CD4-positive, alpha-beta T cell treated with Interferon alpha-2 for 1 hour (primary cell): ENCODE measurements around the gene CERS5.
A peak's percentile ranks its signal among the peaks of the same experiment; 100 is the strongest.

Experiments used
- DNase-seq, 2 donors: peaks; one replicate each; pipeline ENCODE4 v3.0.0-alpha.2; 2020 to 2022

The CERS5 gene

DNA sequence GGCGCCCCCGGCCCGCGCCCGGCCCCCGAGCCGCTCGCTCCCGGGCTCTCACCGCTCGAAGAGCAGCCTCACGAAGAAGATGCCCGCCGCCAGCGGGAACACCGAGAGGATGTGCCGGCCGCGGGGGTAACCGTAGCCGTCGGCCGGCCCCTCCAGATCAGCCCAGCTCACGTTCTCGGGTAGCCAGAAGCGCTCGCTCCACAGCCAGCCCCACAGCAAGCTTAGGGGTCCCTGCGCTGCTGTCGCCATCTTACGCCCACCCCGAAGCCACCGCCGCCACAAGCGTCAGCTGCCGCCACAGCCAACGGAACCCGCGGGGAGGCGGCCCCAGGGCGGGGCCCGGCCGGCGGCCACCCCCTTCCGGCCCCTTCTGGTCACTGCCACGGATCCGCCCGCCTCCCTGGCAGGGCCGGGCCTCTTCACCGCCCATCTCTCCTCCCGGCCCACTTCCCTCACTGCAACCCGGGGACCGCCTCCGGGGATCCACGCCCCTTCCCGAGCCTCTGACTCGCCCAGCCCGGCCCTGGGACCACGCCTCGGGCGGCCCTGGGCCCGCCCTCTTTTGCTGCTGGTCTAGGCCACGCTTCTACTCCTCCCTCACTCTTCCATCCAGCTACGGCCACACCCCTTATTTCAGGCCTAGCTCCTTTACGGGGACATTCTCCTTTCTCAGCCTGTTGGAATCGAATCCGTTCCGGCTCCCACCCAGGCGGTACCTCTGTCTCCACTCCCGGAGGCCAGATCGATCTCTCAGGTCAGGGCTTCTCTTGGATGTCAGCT, at the start of gene CERS5:
TSS of gene CERS5 (minus strand) at position 321 of the 780 bp plus-strand sequence. CDS start at position 249, 72 bp downstream.
- DNase-seq = peak; percentile 98

GRCh38 chr12:50215033-50215432, 47.9 kb upstream of the CERS5 start:
- no peak for DNase-seq

GRCh38 chr12:50214018-50214417, 46.8 kb upstream of the CERS5 start:
- DNase-seq = no peak

- no peak for DNase-seq
Measured at GRCh38 chr12:50213439-50213838, 46.3 kb upstream of the CERS5 start.

GRCh38 chr12:50212071-50212467, 44.9 kb upstream of the CERS5 start:
- DNase-seq = no peak

GRCh38 chr12:50211392-50212070, 44.4 kb upstream of the CERS5 start:
- DNase-seq = peak in 1 of 2 donors; percentile 28

DNA sequence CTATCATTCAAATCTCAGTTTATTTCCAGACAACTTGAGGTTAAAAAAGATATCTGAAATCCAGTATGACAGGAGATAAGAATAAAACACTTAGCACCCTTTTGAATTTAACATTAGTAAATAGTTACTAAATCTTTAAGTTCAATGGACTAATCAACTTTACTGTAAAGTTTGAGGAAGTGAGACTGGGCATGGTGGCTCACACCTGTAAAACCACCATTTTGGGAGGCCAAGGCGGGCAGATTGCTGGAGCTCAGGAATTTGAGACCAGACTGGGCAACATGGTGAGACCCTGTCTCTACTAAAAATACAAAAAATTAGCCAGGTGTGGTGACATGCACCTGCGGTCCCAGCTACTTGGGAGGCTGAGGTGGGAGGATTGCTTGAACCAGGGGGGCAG, 40.3 kb upstream of the CERS5 start:
- DNase-seq = no peak

GRCh38 chr12:50205648-50206047, 38.5 kb upstream of the CERS5 start:
- no peak for DNase-seq

DNA sequence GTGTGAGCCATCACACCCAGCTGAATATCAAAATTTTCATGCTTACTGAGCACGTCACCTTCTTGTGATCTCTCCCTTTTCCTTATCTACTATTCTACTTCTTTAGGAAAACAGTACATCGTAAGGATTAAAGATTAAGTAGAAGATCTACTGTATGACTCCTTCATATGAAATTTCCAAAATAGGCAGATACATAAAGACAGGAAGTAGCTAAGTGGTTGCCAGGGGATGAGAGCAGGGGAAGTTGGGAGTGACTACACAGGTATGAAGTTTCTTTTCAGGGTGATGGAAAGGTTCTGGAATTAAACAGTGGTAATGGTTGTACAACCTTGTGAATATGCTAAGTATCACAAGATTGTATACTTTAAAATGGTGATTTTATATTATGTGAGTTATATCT, 36.5 kb upstream of the CERS5 start:
- no peak for DNase-seq

- no peak for DNase-seq
Measured at GRCh38 chr12:50201987-50202521, 34.9 kb upstream of the CERS5 start.

DNA sequence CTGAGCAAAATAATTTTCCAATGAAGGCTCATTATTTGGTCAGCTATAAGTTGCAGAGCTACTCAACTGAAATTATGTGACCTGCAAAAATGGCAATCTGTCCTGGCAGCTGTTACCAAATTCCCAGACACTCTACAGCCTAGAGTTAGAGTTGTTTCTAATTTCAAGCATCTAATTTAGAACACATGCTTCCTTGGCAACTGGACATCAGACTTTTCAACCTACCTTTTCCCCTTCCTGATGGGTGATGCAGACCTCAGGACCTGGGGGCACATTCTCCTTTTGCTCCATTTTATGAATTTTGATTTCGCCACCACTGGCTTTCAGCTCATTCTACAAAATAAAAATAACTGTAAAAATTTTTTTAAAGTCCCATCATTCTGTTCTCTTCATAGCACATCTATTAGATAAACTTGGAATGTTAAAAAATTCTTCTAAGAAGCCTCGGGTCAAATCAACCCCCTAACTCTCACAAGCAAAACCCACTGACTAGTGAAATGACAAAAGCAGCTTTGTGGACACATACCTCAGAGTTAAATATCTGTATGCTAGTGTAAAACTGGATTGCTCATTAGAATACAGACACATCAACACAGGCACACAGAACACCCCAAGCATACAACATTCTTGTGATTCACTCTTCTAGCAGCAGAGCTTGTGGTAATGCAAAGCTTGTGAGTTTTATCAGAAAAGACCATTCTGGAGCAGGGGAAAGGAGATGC, 33.5 kb upstream of the CERS5 start:
- DNase-seq = no peak

GRCh38 chr12:50198829-50199228, 31.7 kb upstream of the CERS5 start:
- DNase-seq = no peak

- DNase-seq = no peak
Measured at GRCh38 chr12:50197297-50197727, 30.1 kb upstream of the CERS5 start.

- DNase-seq = no peak
Measured at GRCh38 chr12:50196537-50196936, 29.4 kb upstream of the CERS5 start.

- DNase-seq = no peak
Measured at GRCh38 chr12:50195832-50196231, 28.7 kb upstream of the CERS5 start.

GRCh38 chr12:50192908-50193307, 25.7 kb upstream of the CERS5 start:
- no peak for DNase-seq

DNA sequence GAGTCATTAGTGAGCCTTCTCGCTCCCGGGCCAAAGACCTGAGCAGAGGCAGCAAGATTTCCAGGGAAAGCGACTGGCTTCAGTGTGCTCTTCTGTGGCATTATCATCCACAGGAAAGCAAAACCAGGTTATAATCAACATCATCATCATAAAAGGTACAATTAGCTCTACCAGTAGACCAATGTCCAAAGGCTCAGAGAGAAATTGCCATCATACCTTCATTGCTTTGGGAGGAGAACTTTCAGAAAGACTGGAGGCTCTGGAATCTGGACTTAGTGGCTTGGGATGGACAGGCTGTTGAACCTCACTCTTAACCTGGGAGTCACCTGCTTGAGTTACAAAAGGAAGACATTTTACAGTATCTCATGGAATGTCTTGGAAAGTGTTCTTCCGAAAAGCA, 25.1 kb upstream of the CERS5 start:
- no peak for DNase-seq

GRCh38 chr12:50190859-50191258, 23.7 kb upstream of the CERS5 start:
- DNase-seq = no peak

DNA sequence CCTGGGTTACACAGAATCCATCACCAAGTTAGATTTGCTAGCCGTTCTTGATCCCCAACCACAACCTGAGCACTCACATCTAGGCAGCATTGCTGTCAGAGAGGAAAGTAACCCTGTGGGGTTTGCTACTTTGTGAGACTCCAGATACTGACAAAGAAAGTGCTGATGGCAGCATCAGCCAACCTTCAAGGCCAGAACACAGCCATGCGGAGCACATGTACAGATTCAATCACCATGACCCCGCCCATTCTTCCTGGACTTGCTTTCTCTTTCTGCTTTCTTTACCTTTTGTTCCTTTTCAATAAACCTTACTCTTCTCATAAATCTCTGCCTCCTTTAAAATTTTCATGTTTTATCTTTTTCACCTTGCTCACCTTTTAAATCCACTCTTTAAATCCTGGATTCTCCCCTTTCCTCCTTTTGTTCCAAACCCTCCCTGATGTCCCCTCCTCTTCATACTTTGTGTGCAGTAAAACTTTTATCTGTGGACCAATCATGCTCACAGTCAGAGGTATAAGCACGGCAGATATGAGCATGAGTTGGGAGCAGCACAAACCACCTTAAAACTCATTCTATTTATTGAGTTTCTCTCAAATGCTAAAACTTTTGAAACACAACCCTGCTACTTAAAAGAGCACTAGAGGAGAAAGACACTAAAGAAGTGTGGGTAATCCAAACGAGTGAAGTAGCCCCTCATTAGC, 21.9 kb upstream of the CERS5 start:
- peak in 1 of 2 donors; percentile 41 for DNase-seq

- DNase-seq = no peak
Measured at GRCh38 chr12:50188241-50188781, 21.1 kb upstream of the CERS5 start.

DNA sequence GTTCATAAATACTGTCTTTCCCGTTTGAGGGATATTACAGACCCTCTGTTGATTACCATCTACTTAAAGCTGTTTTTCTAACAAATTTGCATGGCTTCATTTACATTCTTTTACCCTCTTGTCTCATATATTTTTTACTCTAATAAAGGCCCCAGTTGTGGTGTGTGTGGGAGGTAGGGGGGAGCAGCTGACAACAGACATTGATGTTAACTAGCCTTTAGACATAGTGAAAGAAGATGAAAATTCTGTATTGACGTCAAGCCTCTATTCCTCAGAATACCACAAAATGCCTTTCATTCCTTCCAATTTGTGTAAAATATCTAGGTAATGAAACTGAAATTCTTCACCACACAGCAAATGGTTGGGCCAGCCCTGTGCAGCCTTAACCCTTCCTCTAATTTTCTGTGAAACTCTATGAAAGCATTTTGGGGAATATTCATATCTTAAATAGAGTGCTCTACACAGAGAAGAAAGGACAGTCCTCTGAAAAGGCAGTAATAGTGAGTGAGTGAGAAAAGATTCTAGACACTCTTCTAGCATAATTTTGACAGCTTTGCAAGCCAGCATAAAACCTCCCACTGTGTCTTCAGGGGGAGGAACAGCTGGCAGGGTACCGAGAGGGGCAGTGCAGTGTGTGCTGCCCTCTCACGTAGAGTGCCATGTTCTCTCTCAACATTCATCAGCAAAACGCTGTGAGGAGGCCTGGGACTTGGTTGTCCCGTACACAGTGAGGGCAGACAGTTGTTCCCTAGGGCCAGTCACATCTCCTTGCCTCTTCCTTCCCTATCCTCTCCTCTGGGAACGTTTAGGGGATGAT, 20.1 kb upstream of the CERS5 start:
- no peak for DNase-seq

DNA sequence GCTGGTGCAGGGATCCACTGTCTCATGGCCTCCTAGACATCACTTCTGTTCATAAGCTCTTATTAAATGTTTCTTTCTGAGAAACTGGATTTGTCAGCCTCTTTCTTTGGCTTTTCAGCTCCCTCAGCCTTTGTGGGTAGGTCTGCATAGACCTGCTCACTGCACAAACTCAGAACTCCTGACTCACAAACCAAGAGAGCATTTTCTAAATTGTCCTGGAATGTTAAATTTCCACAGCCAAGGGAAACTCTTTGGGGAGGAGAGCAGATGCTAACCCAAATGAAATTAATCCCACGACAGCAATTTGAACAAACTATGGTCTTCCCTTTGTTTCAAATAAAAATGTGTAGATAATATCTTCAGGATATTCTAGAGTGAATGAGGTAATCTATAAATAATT, 19.5 kb upstream of the CERS5 start:
- no peak for DNase-seq
